ENCODE results near the gene SPAG8.

Gene SPAG8

DNA sequence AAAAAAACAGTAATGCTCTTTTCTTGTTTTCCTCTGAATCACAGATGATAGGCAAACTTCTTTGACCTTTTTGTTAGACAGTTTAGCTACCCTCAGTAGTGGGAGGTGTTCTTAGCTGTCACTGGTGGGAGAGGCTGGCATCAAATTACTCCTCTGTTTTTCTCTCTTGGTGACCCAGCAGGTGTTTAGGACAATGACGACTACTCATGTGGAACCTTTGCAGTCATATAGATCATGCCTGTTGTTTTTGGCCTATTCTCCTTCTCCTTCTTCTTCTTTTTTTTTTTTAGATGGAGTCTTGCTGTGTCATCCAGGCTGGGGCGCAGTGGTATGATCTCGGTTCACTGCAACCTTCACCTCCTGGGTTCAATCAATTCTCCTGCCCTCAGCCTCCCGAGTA lies 36.0 kb downstream of the SPAG8 start:
- ChIA-PET CTCF (interaction anchor here (0.6 kb wide), 1 partner anchor 400 kb away, joined by 3 read pairs; no protein-coding TSS in a partner anchor), POLR2A (ENCODE audit: low non-redundant PET) (no interaction called here)

DNA sequence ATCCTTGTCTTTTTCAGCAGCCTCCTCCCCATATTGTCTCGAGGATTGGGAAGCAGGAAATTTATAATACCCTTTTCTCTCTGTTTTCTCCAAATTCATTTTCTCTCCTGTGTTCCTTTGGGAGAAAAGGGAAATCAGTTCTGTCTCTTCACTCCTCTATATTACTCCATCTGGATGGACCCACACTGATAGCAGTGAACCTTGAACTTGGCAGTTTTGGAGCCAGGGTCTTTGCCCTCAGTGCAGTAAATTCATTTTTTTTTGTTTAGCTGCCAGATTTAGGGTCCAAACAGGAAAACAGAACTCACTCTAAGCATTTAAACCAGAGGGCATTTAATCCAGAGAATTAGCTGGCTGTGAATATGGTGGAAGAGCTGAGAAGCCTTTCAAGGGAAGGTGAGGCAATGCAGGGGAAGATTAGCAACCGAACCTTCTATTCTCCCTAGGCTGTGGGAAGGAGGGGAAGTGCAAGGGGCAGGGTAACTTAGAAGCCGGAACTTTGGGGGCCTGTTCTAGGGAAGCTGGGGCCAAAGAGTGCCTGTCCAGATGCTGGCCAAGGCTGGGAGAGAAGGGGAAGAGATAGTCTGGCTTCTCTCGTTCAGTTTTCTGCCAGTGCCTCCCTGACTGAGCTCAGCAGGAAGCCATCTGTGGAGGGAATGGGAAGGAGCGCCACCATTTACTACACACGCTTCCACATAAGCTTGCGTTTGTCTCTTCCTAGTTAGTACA lies 37.0 kb downstream of the SPAG8 start:
- DNase-seq (ENCODE audit: low spot score), result no peak
- ChIA-PET POLR2A (ENCODE audit: low non-redundant PET) (no interaction called here), CTCF (interaction anchor here (0.6 to 1.0 kb wide), 4 partner anchors 13 to 70 kb away, joined by 3 read pairs; no protein-coding TSS in a partner anchor)
- TF ChIP-seq, protein P1, sequence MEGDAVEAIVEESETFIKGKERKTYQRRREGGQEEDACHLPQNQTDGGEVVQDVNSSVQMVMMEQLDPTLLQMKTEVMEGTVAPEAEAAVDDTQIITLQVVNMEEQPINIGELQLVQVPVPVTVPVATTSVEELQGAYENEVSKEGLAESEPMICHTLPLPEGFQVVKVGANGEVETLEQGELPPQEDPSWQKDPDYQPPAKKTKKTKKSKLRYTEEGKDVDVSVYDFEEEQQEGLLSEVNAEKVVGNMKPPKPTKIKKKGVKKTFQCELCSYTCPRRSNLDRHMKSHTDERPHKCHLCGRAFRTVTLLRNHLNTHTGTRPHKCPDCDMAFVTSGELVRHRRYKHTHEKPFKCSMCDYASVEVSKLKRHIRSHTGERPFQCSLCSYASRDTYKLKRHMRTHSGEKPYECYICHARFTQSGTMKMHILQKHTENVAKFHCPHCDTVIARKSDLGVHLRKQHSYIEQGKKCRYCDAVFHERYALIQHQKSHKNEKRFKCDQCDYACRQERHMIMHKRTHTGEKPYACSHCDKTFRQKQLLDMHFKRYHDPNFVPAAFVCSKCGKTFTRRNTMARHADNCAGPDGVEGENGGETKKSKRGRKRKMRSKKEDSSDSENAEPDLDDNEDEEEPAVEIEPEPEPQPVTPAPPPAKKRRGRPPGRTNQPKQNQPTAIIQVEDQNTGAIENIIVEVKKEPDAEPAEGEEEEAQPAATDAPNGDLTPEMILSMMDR (conservative IDR thresholded peaks at IDR 0.05; ENCODE audit: low read depth), result no peak
- no peak overlapping the region for H3K27ac ChIP-seq

More for the DNA sequence above, 36.0 kb downstream of the SPAG8 start:
- H3K27ac ChIP-seq, result no peak overlapping the region
- TF ChIP-seq, protein P1 (conservative IDR thresholded peaks at IDR 0.05; ENCODE audit: low read depth), result no peak
- no peak for DNase-seq (ENCODE audit: low spot score)

DNA sequence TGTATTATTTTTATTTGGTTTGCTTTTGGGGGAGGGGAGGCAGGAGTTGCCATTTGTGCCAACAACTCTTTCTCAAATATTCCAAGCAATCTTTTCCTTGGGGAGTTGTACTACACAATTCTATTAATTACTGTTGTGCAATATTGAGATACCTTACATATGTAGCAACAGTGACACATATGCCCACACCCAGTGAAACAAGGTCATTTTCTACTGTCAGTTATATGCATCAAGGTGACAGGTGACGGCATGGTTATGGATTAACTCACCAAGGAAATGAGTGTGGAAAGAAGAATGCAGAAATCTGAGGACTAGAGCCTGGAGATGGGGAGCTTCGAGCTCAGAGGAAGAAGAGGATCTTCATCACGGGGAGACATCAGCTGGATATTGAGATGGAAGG lies 40.1 kb downstream of the SPAG8 start:
- CTCF ChIA-PET, result interaction anchor here (0.6 to 1.5 kb wide), 3 partner anchors 18 to 296 kb away, joined by 4 to 5 read pairs (median 4); no protein-coding TSS in a partner anchor
- no peak overlapping the region; the same call in 1 of the 2 replicates for H3K27ac ChIP-seq
- TF ChIP-seq, protein P1 (conservative IDR thresholded peaks at IDR 0.05; ENCODE audit: low read depth), result no peak
- DNase-seq (ENCODE audit: low spot score), result peak; percentile 76
- POLR2A ChIA-PET (ENCODE audit: low non-redundant PET), result interaction anchor here (0.5 kb wide), 1 partner anchor 11 kb away, joined by 3 read pairs; no protein-coding TSS in a partner anchor

DNA sequence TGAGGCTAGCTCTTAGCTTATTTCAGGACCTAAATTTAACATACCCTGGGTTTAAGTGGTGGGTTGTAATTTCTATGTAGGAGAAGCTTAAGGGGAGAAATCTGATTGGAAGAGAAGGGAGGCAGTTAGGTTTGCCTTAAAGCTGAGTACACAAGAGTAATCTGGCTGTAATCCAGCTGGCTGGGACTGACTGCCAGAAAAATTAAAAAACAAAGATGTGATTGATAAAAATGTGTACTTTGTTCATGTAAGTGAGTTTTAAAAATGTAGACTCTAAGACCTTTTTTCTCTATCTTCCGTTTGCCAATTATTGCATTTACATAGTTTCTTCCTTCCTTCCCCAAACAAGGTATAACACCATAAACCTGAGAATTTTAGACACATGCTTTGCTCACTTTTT lies 40.5 kb downstream of the SPAG8 start:
- POLR2A ChIA-PET (ENCODE audit: low non-redundant PET), result interaction anchor here (0.5 kb wide), 1 partner anchor 11 kb away, joined by 3 read pairs; no protein-coding TSS in a partner anchor
- no peak for DNase-seq (ENCODE audit: low spot score)
- CTCF ChIA-PET, result interaction anchor here (0.6 kb wide), 1 partner anchor 419 kb away, joined by 5 read pairs; no protein-coding TSS in a partner anchor
- no peak overlapping the region for H3K27ac ChIP-seq
- TF ChIP-seq, protein P1 (conservative IDR thresholded peaks at IDR 0.05; ENCODE audit: low read depth), result no peak

DNA sequence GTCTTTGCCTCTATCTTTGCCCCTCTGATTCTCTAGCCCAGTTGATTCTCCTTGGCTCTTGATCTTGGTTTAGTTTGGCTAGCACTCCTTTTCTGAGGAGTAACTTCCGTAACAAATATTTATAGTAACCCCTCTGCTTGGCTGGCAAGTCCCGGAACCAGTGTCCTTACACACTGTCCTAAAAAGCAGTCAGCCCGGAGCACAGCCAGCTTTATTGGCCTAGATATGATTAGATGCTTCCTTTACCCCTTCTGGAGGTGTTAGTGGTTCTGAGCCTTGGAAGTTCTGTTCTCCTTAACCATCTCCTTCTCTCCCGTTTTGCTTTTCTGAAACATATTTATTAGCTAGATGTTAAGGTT lies 41.0 kb downstream of the SPAG8 start:
- no peak overlapping the region for H3K27ac ChIP-seq

DNA sequence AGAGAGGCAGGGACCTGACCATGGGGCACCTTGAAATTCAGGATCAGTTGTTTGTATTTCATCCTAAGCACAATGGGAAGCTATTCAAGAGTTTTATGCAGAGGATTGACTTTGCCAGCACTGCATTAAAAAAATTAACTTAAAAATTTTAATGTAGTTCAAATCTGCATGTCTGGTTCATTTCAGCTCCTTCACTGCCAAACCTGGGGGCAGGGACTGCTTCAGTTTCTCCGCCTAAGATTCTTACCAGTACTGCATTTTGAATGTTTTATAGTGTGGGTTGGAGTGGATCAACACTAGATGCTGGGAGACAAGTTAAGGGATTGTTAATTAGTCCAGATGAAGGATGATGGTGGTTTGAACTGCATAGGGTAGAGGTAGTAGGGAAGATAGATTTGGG lies 42.3 kb downstream of the SPAG8 start:
- TF ChIP-seq, protein P1 (conservative IDR thresholded peaks at IDR 0.05; ENCODE audit: low read depth), result no peak
- POLR2A ChIA-PET (ENCODE audit: low non-redundant PET), result no interaction called here
- CTCF ChIA-PET, result interaction anchor here (1.4 kb wide), 1 partner anchor 21 kb away, joined by 6 read pairs; no protein-coding TSS in a partner anchor
- no peak overlapping the region for H3K27ac ChIP-seq
- no peak for DNase-seq (ENCODE audit: low spot score)

More for the DNA sequence above, 41.0 kb downstream of the SPAG8 start:
- CTCF ChIA-PET, result interaction anchor here (0.6 to 0.8 kb wide), 2 partner anchors 15 to 419 kb away, joined by 3 to 5 read pairs; no protein-coding TSS in a partner anchor
- TF ChIP-seq, protein P1 (conservative IDR thresholded peaks at IDR 0.05; ENCODE audit: low read depth), result no peak
- DNase-seq (ENCODE audit: low spot score), result no peak
- POLR2A ChIA-PET (ENCODE audit: low non-redundant PET), result no interaction called here
